ENCODE data around the gene NOP10. TPM values are rescaled to one million over a fixed set of nuclear protein-coding genes. Genes with fewer than 3 reads are reported as not detected.

The NOP10 gene
- total and polyA plus RNA-seq, 2 of the 8 experiments (the other 6 are each of a cell fraction or from before 2014, with no cell fraction given), result 285 to 981 TPM

GRCh38 chr15:34359416-34359815 lies 16.5 kb upstream of the NOP10 start:
- no peak overlapping the region for H3K4me3 ChIP-seq (ENCODE audit: extremely low read depth in 1 of 4, insufficient read depth in 2 of 4, low read depth in 3 of 4, low read length in 4 of 4)
- DNase-seq (ENCODE audit: low read depth in 1 of 2, low spot score in 2 of 2), result no peak
- no peaks in the 10 kb centered on the region for H3K9me3 ChIP-seq (ENCODE audit: insufficient read depth in 2 of 2, low read depth in 1 of 2, low read length in 1 of 2)
- CTCF ChIA-PET (ENCODE audit: partially characterized antibody), result interaction anchor here (0.6 to 3.3 kb wide), 7 partner anchors 11 to 231 kb away, joined by 3 to 34 read pairs (median 4); partner anchors contain the start of genes NOP10 and NUTM1
- H2BK5ac ChIP-seq (ENCODE audit: low read depth, low read length), result no peak overlapping the region
- H4K91ac ChIP-seq (replicated peaks; ENCODE audit: insufficient read length, low read length), result no peak overlapping the region
- 89% methylated on average over 3 of the region's 3 CpGs; no CpG with 5 or more reads in 1 of the 2 experiments for WGBS, 2 experiments (ENCODE audit: extremely low coverage in 1 of 2, insufficient coverage in 1 of 2, insufficient read length in 1 of 2, insufficient replicate concordance in 2 of 2, low coverage in 1 of 2, low lambda C conversion rate in 2 of 2, missing lambda C conversion rate in 1 of 2)
- H3K9ac ChIP-seq (replicated peaks in 1 of 4; ENCODE audit: extremely low read depth in 1 of 4, low read depth in 3 of 4, low read length in 3 of 4), result no peak overlapping the region
- H4K5ac ChIP-seq (ENCODE audit: insufficient read length, low read depth, low read length), result no peak overlapping the region
- H3K79me2 ChIP-seq (ENCODE audit: control insufficient read depth in 1 of 2, insufficient read depth in 2 of 2, low read length in 2 of 2), result peaks cover 0 to 3% of the 10 kb centered on the region in 2 experiments; a peak in 1 of 4 replicates
- no peak overlapping the region for H3K4ac ChIP-seq (replicated peaks; ENCODE audit: insufficient read length, low read depth, low read length)
- no peak overlapping the region for H4K8ac ChIP-seq (ENCODE audit: extremely low read depth, insufficient read depth, low read length)
- H3K79me1 ChIP-seq (ENCODE audit: low read depth, low read length), result 0 out of 2 replicates have a peak, but pooled peaks cover 2% of the 10 kb centered on the region
- H2AFZ ChIP-seq (ENCODE audit: low read length), result no peak overlapping the region
- POLR2A ChIA-PET (ENCODE audit: partially characterized antibody), result interaction anchor here (0.7 to 1.6 kb wide), 3 partner anchors 10 to 21 kb away, joined by 3 to 4 read pairs (median 4); partner anchors contain the start of genes NOP10 and SLC12A6
- H3K56ac ChIP-seq (replicated peaks; ENCODE audit: insufficient read length, low read depth, low read length), result no peak overlapping the region
- no peak overlapping the region for H3K14ac ChIP-seq (ENCODE audit: insufficient read length)
- H2BK120ac ChIP-seq (replicated peaks; ENCODE audit: low read depth, low read length), result no peak overlapping the region
- peaks cover 7 to 49% (median 36%) of the 10 kb centered on the region in 4 experiments for H3K36me3 ChIP-seq (ENCODE audit: control insufficient read depth in 2 of 4, insufficient read depth in 4 of 4, low read length in 3 of 4)
- H3K18ac ChIP-seq (ENCODE audit: extremely low read depth, low read length), result no peak overlapping the region
- FAIRE-seq, result no peak
- no peaks in the 10 kb centered on the region for H3K23me2 ChIP-seq (ENCODE audit: low read depth, low read length)
- no peak overlapping the region for H3K27ac ChIP-seq (ENCODE audit: low read depth, low read length)
- no peaks in the 10 kb centered on the region for H3K4me1 ChIP-seq (replicated peaks in 1 of 4; ENCODE audit: control insufficient read depth in 3 of 4, insufficient read depth in 4 of 4, low read length in 3 of 4)
- H3K4me2 ChIP-seq (ENCODE audit: insufficient read depth in 1 of 2, low read depth in 2 of 2, low read length in 2 of 2), result no peak overlapping the region
- no peak overlapping the region for H2BK20ac ChIP-seq (ENCODE audit: low read length)
- H2BK12ac ChIP-seq (ENCODE audit: low read depth, low read length), result no peak overlapping the region
- no peak overlapping the region for H3K23ac ChIP-seq (ENCODE audit: insufficient read length)
- H2AK5ac ChIP-seq (ENCODE audit: low read depth, low read length), result no peak overlapping the region
- H4K20me1 ChIP-seq (replicated peaks in 1 of 2; ENCODE audit: control insufficient read depth in 1 of 2, insufficient read depth in 2 of 2, low read length in 2 of 2), result peaks cover 3 to 4% of the 10 kb centered on the region in 2 experiments
- no peaks in the 10 kb centered on the region for H3K27me3 ChIP-seq (replicated peaks in 1 of 4; ENCODE audit: control insufficient read depth in 3 of 4, extremely low read depth in 1 of 4, insufficient read depth in 3 of 4, low read length in 3 of 4)
- H2BK15ac ChIP-seq (ENCODE audit: low read length), result no peak overlapping the region
- TF ChIP-seq SRF (IDR thresholded peaks at IDR 0.05; ENCODE audit: low read depth, low read length) (no peak), YY1 (IDR thresholded peaks at IDR 0.05; ENCODE audit: low read depth, low read length) (no peak), POLR2A (IDR thresholded peaks at IDR 0.05; ENCODE audit: control extremely low read depth in 1 of 2, low read depth in 2 of 2, low read length in 2 of 2) (no peak), CHD1 (IDR thresholded peaks at IDR 0.05; ENCODE audit: low read depth, low read length) (no peak), NANOG (IDR thresholded peaks at IDR 0.05; ENCODE audit: insufficient read depth, low read depth, low read length, poor library complexity, severe bottlenecking) (no peak), NRF1 (IDR thresholded peaks at IDR 0.05; ENCODE audit: low read depth, low read length) (no peak), EZH2 (IDR thresholded peaks at IDR 0.05; ENCODE audit: low read depth, low read length, severe bottlenecking) (no peak)

Measured in H1 (cell line).